ENCODE results near the gene LAMA5.

- TF ChIP-seq CTCF (IDR thresholded peaks at IDR 0.05; ENCODE audit: low read depth, low read length) (no peak), EZH2phosphoT487 (IDR thresholded peaks at IDR 0.05; ENCODE audit: low read depth) (no peak)
These were observed 5.2 kb upstream of the LAMA5 start for GRCh38 chr20:62372042-62372993.

Data from OCI-LY3 (cell line).